RWPE1 (cell line): ENCODE results near the gene USP35.
"Not testable (repeated sequence)": the region's sequence is repeated elsewhere in the genome, so short reads cannot be mapped to it uniquely, and the experiment has no call there.

Experiments used
- CTCF ChIA-PET: fragments of 350-600 bp; sonication (Branson Sonifier 250); formaldehyde crosslinking; extraction: SDS; loops from one replicate; lab custom pipeline; 2021; lab: Yijun Ruan, JAX
- POLR2A ChIA-PET: fragments of 400-600 bp; formaldehyde crosslinking; extraction: SDS; loops from one replicate; lab custom pipeline; 2020; ENCODE audit warnings: antibody characterized with exemption; ENCODE audit not compliant: low non-redundant PET; lab: Yijun Ruan, JAX
- DNase-seq: peaks from one replicate; pipeline ENCODE4 v3.0.0; 2012; ENCODE audit warnings: low spot score
- H3K27ac ChIP-seq: fragments of 450-650 bp; 2 replicates; pipeline ENCODE4 v1.5.1; 2017
- CTCF ChIP-seq: fragments of 450-650 bp; conservative IDR thresholded peaks from 2 replicates; pipeline ENCODE4 v1.5.1; 2017; ENCODE audit warnings: low read depth, mild to moderate bottlenecking

USP35 gene

GRCh38 chr11:78166855-78167469 is 21.8 kb upstream of the USP35 start:
- no peak for DNase-seq
- ChIA-PET POLR2A (no interaction called here), CTCF (no interaction called here)
- H3K27ac ChIP-seq, result no peak overlapping the region
- no peak for TF ChIP-seq CTCF

- H3K27ac ChIP-seq, result no peak overlapping the region
- DNase-seq, result no peak
- ChIA-PET CTCF (no interaction called here), POLR2A (no interaction called here)
- no peak for TF ChIP-seq CTCF
Observed at GRCh38 chr11:78168539-78169477, 19.9 kb upstream of the USP35 start.

GRCh38 chr11:78170413-78170812 is 18.3 kb upstream of the USP35 start:
- no peak for TF ChIP-seq CTCF
- DNase-seq, result no peak
- ChIA-PET CTCF (interaction anchor here (1.1 kb wide), 1 partner anchor 21 kb away, joined by 3 read pairs; no protein-coding TSS in a partner anchor), POLR2A (interaction anchor here (0.5 kb wide), 1 partner anchor 1056 kb away, joined by 3 read pairs; no protein-coding TSS in a partner anchor)
- no peak overlapping the region for H3K27ac ChIP-seq

- CTCF ChIA-PET, result interaction anchor here (1.1 kb wide), 1 partner anchor 21 kb away, joined by 3 read pairs; no protein-coding TSS in a partner anchor
- DNase-seq, result no peak
- POLR2A ChIA-PET, result interaction anchor here (0.5 to 0.6 kb wide), 2 partner anchors 365 to 1056 kb away, joined by 3 to 4 read pairs; no protein-coding TSS in a partner anchor
- no peak for TF ChIP-seq CTCF
- no peak overlapping the region for H3K27ac ChIP-seq
Observed at GRCh38 chr11:78170874-78171549, 17.7 kb upstream of the USP35 start.

- CTCF ChIA-PET, result no interaction called here
- no peak for TF ChIP-seq CTCF
- no peak overlapping the region for H3K27ac ChIP-seq
- no peak for DNase-seq
- POLR2A ChIA-PET, result no interaction called here
Observed at GRCh38 chr11:78171951-78172350, 16.8 kb upstream of the USP35 start.

- H3K27ac ChIP-seq, POLR2A ChIA-PET, CTCF ChIA-PET, DNase-seq: not testable (repeated sequence)
Observed at GRCh38 chr11:78175862-78176261, 12.9 kb upstream of the USP35 start.
